WTC11 (cell line): ENCODE data around the gene LMTK2.

Experiments
- CTCF ChIP-seq: fragments of 200-600 bp; IDR thresholded peaks from 2 replicates; pipeline ENCODE4 v1.8.0; 2022; ENCODE audit warnings: antibody characterized with exemption
- JUN ChIP-seq: sonication (generic); formaldehyde crosslinking; IDR thresholded peaks from 2 replicates; pipeline ENCODE4 v1.8.0; 2023; ENCODE audit warnings: mild to moderate bottlenecking, missing genetic modification reagents
- NFE2L1 ChIP-seq: sonication (generic); formaldehyde crosslinking; IDR thresholded peaks from 2 replicates; pipeline ENCODE4 v1.8.1; 2023; ENCODE audit warnings: missing genetic modification reagents
- SMAD4 ChIP-seq: sonication (generic); formaldehyde crosslinking; IDR thresholded peaks from 2 replicates; pipeline ENCODE4 v1.8.0; 2022; ENCODE audit warnings: mild to moderate bottlenecking, missing genetic modification reagents
- SP1 ChIP-seq: sonication (generic); formaldehyde crosslinking; conservative IDR thresholded peaks from 2 replicates; pipeline ENCODE4 v1.8.1; 2022; ENCODE audit warnings: missing genetic modification reagents
- TF ChIP-seq, protein P1 (sequence below): sonication (generic); formaldehyde crosslinking; conservative IDR thresholded peaks from 2 replicates; pipeline ENCODE4 v1.8.1; 2022; ENCODE audit warnings: mild to moderate bottlenecking, missing genetic modification reagents

DNA sequence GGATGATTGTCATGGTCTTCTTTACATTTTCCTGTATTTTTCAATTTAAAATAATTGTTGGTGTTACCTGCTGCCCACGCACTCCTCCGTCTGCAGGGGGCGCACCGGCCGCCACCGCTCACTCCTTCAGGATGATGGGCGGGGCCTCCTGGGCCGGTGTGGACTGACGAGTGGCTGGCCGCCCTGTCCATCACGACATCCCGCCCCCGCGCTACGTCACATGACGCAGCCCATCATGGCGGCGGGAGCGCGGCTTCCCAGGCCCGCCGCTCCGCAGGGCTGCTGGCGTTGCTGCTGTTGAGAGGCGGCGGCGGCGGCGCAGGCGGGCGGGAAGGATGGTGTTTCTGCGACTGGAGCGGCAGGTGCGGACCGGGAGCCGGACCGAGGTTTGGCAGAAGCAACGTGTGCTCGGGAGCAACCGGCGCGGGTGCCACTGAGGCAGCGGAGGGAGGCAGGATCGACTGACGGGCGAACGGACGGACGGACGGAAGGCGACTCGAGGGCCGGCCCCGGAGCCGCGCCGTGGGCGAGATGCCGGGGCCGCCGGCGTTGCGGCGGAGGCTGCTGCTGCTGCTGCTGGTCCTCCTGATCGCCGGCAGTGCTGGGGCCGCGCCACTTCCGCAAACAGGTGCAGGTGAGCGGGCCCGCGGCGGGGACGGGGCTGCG lies at the start of gene LMTK2:
- TF ChIP-seq NFE2L1 (CRISPR knock-in tag) = no peak
- TF ChIP-seq JUN (CRISPR knock-in tag) = no peak
- peak; percentile 80 for TF ChIP-seq CTCF
- no peak for TF ChIP-seq SMAD4 (CRISPR knock-in tag)
- peak; percentile 98 for TF ChIP-seq SP1 (CRISPR knock-in tag)
- TF ChIP-seq, protein P1, sequence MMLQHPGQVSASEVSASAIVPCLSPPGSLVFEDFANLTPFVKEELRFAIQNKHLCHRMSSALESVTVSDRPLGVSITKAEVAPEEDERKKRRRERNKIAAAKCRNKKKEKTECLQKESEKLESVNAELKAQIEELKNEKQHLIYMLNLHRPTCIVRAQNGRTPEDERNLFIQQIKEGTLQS = no peak
